GM19193 (cell line): ENCODE results near the gene AGBL1.

Source experiments
- POLR2A ChIP-seq: IDR thresholded peaks from 4 replicates; pipeline ENCODE4 v1.6.1; 2011; ENCODE audit not compliant: insufficient read depth, insufficient read length; ENCODE audit errors: extremely low read depth

Gene AGBL1

DNA sequence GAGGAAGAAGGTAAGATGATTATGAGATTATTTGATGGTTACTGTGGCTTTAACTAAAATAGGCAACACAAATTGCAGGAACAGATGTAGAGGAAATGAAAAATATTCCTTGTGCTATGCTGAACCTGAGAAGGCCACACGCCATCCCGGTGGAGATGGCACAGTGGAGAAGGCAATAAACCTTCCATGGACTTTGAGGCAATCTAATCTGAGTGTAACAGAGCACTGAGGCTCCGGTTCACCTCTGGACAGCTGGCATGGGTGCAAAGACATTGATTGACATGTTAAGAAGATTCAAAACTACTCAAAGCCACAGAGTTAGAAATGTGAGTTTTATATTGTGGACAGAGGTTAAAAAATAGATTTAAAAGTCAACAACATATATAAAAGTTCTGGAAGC lies 535.7 kb downstream of the AGBL1 start:
- no peak for TF ChIP-seq POLR2A

DNA sequence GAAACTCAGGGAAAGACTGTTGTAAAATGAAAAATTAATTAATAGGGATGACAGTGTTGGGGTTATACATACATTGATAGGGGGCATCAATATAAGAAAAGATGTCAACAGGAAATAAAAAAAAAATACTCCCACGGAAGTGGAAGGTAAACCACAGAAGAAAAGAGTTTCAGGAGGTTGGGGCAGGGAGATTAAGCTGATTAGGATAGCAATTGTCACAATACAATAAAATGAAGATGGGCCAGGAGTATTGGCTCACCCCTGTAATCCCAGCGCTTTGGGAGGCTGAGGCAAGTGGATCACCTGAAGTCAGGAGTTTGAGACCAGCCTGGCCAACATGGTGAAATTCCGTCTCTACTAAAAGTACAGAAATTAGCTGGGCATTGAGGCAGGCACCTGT lies 536.1 kb downstream of the AGBL1 start:
- TF ChIP-seq POLR2A, result no peak

DNA sequence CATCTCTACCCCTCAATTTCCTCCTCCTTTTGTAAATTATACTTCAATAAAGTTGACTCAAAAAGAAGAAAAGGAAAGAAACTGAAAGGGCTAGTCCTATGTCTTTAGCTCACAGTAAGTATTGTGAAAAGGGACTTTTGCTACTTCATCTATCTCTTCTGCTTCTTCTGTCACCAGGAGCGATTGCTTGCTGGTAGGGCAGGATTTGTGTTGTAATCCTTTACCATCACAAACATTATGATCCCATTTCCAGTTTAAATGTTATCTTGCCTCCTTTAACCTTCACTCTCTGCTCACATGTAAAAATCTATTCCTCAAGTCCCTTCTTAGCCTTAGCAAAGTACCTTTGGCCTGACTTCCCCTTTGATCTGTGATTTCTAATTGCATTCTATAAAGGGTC lies 537.1 kb downstream of the AGBL1 start:
- TF ChIP-seq POLR2A, result no peak

DNA sequence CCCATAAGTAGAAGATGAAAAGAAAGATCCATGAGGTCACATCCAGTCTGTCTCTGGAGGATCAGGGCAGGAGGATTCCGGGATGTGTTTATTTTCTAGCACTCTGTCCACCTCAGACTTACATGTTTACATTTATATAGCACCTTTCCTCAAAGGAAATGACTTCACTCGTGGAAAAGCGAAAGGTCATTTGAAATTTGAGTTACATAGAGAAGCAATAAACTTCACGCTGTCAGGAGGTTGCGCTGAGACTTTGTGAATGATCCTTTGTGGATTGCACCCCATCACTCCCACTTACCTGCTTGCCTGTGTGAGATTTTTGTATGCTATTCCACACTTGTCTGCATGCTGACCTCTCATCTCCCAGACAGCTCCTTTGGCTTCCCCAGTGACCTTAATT lies 540.5 kb downstream of the AGBL1 start:
- no peak for TF ChIP-seq POLR2A

DNA sequence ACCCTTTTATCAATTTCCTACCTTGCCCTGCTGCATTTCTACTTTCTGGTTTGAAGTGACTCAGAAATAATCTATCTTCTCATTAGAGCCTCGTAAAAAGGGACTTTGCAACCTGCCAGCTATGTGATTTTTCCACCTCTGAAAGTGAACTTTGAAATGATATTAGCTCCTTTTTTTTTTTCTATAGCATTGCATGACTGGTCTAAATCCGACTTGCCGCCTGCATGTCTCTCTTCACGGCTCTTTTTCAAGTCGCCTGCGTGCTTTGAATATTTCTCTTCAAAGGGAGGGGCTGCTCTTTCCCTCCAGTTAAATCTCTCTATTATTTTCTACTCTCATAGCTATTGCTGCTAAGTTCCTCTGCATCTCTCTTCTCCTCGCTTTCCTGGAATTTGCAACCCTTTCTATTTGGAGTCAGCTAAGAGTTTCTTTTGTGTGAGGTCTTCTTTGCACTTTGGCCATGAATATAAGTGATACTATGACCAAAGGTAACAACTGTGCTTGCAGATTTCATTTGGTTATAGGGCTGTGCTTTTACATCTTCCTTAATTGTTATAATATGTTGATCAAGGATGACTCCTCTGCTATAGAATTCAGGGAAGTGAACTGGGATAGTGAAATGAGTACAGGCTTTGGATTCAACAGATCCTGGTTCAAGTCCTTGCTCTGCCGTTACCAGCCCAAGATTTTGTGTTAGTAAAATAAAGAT lies 541.1 kb downstream of the AGBL1 start:
- TF ChIP-seq POLR2A, result no peak

DNA sequence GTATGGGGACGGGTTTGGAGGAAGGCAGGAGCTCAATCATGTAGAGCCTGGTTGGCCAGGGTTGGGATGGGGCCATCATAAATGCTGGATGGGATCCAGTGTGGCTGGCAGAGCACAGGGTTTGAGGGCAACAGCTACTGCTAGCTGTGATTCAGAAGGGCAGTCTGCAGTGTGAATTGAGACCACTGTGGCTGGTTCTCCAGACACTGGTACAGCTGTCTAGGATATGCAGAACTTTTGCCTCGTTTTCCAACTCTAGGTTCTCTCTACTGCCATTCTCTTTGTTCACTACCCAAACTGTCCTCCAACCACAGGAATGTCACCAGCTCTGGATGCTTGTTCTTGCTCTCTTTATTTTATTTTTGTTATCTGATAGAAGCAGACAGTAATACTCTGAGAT lies 543.6 kb downstream of the AGBL1 start:
- TF ChIP-seq POLR2A, result no peak

DNA sequence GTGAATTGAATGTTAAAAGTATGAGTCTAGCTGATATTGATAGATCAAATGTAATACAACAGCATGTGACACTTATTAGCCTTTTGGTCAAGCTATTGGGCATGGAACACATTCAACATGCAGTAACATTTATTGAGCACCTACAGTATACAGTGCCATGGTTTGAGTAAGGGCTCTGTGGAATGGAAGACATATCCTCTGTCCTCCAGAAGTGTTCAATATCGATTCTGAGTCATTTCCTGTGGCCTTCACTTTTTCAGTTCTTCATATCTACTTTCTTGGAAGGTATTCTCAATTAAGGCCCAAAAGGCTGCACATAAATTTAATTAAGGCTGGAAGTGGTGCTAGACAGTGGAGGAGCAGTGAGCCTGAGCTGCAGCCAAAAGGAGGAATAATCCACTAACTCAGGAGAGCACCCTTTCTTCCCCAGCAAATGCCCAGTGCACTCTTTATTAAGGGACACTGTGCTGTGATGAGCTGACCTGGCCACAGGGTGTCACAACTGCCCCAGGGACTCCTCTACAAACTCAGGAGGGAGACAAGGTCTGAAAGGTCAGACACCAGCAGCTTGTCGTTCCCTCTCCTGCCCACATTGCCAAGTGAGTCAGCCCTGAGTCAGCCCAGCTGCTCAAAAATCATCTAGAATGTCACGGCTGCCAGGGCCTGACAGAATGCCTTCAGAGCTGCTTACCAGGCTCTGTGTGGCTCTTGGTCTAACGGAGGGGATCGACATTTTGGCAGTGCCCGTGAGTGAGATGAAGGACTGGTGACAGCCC lies 544.8 kb downstream of the AGBL1 start:
- TF ChIP-seq POLR2A, result no peak

DNA sequence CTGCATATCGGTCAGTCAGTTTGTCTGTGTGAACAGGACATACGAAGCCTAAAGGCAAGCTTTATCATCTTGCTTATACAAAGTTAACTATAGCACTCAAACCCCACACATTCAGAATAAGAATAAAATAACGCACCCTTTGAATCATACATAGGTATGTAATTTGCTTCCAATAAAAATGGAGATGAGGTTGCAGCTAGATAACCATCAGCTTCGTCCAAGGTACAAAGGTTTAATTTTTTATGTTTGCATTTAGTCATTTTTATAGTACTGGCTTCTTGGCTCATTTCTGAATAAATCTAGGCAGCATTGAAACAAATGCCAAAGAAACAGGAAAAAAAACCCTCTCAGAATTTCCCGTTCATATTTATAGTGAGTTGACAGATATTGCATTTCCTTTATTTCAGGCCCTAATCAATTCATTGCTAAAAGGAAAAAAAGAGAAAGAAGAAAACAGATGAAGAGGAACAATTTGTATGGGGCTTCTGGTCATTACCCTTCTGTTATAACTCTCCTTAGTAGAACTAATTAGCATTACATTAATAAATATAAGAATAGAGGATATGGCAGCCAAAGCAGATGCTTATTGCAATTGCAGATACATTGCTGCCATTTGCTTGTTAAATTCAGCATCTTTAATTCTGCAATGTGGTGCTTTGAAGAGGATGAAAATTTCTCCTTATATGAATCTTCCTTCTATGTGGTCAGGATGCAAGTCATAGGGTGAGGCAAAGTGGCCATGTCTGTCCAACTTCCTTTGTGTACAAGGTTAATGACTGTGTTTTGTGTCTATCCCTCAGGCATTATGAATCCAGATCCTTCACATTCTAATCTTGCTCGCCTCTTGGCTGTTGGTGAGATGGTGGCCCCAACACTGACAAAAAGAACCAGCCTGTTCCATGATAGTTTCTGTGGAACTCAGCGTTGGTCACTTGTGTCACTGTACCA lies 550.0 kb downstream of the AGBL1 start:
- TF ChIP-seq POLR2A, result no peak

DNA sequence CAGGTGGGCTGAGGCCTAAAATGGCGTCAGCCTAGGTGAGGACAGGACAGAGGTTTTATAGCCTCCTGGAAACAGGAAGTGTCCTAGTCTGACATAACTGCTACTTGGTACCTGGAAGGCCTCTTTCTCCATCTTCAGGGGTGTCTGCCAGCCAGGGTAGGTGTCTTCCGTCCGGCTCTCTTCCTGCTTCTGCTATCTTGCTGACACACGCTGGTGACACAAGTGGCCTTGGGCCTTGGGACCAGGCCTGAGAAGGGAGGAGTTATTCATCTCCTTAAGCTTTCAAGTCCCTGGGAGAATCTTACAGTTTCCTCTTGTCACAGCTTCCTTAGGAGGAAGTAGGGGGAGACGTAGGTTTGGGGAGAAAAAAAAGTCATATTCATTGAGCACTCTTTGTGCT lies 551.3 kb downstream of the AGBL1 start:
- TF ChIP-seq POLR2A, result no peak

DNA sequence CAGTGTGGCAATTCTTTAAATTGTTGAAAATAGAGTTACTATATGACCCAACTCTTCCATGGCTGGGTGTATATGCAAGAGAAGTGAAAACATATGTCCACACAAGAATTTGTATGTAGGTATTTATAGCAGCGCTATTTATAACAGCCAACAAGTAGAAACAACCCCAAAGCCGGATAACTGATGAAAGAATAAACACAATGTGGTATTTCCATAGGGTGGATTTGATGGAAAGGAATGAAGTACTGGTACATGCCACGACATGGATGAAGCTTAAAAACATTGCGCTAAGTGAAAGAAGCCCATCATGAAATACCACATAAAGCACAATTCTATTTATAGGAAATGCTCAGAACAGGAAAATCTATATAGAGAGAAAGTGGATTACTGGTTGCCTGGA lies 554.5 kb downstream of the AGBL1 start:
- no peak for TF ChIP-seq POLR2A

DNA sequence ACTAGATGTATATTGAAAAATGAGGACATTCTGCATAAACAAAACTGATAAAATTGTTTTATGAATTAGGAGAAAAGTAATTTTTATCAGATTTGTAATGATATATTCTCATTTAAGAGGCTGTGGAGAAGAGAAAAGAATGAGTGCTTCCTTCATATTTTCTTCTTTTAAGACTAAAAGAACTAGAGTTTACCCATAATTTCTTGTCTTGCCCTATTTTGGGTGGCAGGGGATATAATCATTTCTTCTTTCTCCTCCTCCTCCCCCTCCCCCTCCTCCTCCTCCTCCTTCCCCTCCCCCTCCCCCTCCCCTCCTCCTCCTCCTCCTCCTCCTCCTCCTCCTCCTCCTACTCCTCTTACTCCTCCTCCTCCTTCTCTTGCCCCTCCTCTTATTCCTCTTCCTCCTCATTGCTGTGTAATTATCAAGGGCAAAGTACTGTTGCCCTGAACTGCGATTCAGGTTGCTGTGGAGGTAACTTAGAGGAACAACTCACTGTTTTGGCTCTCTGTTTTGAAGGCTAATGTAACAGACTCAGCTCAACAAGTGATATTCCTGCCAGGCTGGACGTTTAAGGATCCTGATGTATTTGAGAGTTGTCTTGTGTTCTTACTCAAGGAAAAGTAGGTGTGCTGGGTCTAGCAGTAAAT lies 555.4 kb downstream of the AGBL1 start:
- no peak for TF ChIP-seq POLR2A

DNA sequence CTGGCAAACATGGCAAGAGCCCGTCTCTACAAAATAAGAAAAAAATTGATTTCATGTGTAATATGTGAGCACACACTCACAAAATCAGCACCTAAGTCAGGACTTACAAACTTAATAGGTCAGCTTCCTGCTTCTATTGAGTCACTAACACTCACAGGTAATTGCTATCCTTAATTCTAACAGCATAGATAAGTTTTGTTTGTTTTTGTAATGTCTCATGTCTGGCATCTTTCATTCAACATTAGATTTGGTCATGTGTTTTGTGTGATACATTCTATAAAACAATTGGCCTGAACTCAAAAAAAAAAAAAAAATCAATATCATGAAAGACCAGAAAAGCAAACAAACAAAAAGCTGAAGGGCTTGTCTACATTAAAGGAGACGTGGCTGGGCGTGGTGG lies 564.7 kb downstream of the AGBL1 start:
- TF ChIP-seq POLR2A, result no peak

DNA sequence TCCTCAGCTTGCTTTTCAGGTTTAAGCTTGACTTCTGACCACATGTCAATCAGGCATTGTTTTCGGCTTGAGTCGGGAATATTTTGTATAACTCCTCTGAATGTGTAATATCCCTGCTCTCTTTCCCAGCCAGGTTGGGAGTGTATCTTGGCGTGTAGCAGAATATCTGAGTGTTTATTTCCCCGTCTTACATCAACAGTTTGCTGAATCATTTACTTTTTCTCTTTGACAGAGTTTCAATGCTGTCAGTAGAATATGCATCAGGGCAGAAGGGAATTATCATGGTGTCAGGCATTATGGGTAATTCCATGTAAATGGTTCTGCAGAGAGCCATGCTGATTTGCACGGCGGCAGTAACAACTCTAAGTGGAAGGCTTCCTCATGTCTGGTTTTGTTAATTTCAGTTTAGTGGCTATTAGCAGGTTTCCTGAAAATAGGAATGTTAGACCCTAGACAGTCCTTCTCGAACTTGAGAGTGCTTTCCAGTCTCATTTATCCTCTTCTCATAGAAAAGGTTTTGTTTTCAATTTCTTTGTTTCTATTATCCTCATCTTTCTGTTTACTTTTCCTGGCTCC lies 566.3 kb downstream of the AGBL1 start:
- no peak for TF ChIP-seq POLR2A

DNA sequence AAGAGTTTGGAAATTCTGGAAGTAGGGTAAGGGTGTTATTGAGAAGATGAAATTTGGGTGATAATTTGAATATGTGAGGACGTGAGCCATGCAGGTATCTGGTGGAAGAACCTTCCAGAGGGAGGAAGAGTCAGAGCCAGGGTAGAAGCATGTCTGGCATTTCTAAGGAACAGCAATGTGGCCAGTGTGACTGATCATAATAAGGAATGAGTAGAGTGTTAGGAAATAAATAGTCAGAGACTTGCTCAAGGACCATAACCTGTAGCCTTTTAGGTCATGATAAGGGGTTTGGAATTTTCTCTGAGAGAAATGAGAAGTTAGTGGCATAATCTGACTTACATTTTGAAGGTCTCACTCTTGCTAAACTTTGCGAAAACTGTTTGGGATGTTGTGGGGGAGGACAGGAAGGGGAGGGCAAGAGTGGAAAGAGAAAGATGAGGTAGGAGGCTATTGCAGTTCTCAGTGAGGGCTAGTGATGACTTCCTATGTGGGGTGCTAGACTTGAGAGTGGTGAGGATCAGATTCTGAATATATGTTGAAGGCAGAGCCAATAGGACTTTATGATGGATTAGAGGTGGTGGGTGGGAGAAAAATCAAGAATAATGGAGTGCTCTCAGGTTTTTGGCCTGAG lies 568.3 kb downstream of the AGBL1 start:
- no peak for TF ChIP-seq POLR2A
